H1 (cell line): ENCODE data around the gene GRIK2. TPM values are rescaled to one million over a fixed set of nuclear protein-coding genes. Genes with fewer than 3 reads are reported as not detected.

Source experiments
- CTCF ChIA-PET: fragments of 300-600 bp; sonication (Branson Sonifier 250); formaldehyde crosslinking; loops from one replicate; lab custom pipeline; 2021; ENCODE audit not compliant: partially characterized antibody; lab: Charles Lee
- POLR2A ChIA-PET: fragments of 300-600 bp; sonication (Branson Sonifier 250); formaldehyde crosslinking; loops from one replicate; lab custom pipeline; 2021; ENCODE audit warnings: inconsistent platforms; ENCODE audit not compliant: partially characterized antibody; lab: Charles Lee
- DNase-seq, 2 experiments: peaks; one replicate each; pipeline versions ENCODE4 v3.0.0 to v3.0.0-alpha.2; 2010 to 2022; ENCODE audit warnings: low spot score in 2 of 2, low read depth in 1 of 2, mixed read lengths in 1 of 2
- FAIRE-seq: peaks from 2 replicates; lab custom pipeline; 2011; peaks lifted over from hg19 to GRCh38; lab: Jason Lieb, UNC
- H2AFZ ChIP-seq: 2 replicates; pipeline ENCODE4 v1.8.1; 2012; ENCODE audit warnings: low read length, inconsistent platforms
- H2AK5ac ChIP-seq: 2 replicates; pipeline ENCODE4 v1.6.1; 2013; ENCODE audit warnings: low read depth, low read length
- H2BK120ac ChIP-seq: replicated peaks from 2 replicates; pipeline ENCODE3; 2013; ENCODE audit warnings: low read depth, low read length, inconsistent platforms
- H2BK12ac ChIP-seq: 2 replicates; pipeline ENCODE4 v1.6.1; 2013; ENCODE audit warnings: low read depth, low read length
- H2BK15ac ChIP-seq: 2 replicates; pipeline ENCODE4 v1.6.1; 2013; ENCODE audit warnings: low read length
- H2BK20ac ChIP-seq: 2 replicates; pipeline ENCODE4 v1.6.1; 2013; ENCODE audit warnings: low read length
- H2BK5ac ChIP-seq: 2 replicates; pipeline ENCODE4 v1.6.1; 2013; ENCODE audit warnings: low read depth, low read length
- H3K14ac ChIP-seq: 2 replicates; pipeline ENCODE4 v1.6.1; 2013; ENCODE audit warnings: inconsistent platforms; ENCODE audit not compliant: insufficient read length
- H3K18ac ChIP-seq: 2 replicates; pipeline ENCODE4 v1.6.1; 2013; ENCODE audit warnings: low read length; ENCODE audit errors: extremely low read depth
- H3K23ac ChIP-seq: 2 replicates; pipeline ENCODE4 v1.6.1; 2013; ENCODE audit warnings: inconsistent platforms; ENCODE audit not compliant: insufficient read length
- H3K23me2 ChIP-seq: 2 replicates; pipeline ENCODE4 v1.6.1; 2013; ENCODE audit warnings: low read depth, low read length
- H3K27ac ChIP-seq: 2 replicates; pipeline ENCODE4 v1.6.1; 2011; ENCODE audit warnings: low read depth, low read length, inconsistent platforms
- H3K27me3 ChIP-seq, 4 experiments: replicated peaks in 1 of 4; 1 replicate in 1 of 4; 2 replicates in 3 of 4; pipeline versions ENCODE4 v1.6.1 to v1.8.1; 2011 to 2013; ENCODE audit warnings: low read length in 3 of 4, mild to moderate bottlenecking in 3 of 4, inconsistent platforms in 2 of 4, mixed read lengths in 2 of 4, moderate library complexity in 1 of 4; ENCODE audit not compliant: control insufficient read depth in 3 of 4, insufficient read depth in 3 of 4; ENCODE audit errors: extremely low read depth in 1 of 4
- H3K36me3 ChIP-seq, 4 experiments: 2 replicates each; pipeline versions ENCODE4 v1.6.1 to v1.8.1; 2011 to 2013; ENCODE audit warnings: mild to moderate bottlenecking in 4 of 4, low read length in 3 of 4, moderate library complexity in 2 of 4, control low read depth in 1 of 4, inconsistent platforms in 1 of 4; ENCODE audit not compliant: insufficient read depth in 4 of 4, control insufficient read depth in 2 of 4
- H3K4ac ChIP-seq: replicated peaks from 2 replicates; pipeline ENCODE3; 2013; ENCODE audit warnings: low read length, low read depth, mixed read lengths, inconsistent platforms; ENCODE audit not compliant: insufficient read length
- H3K4me1 ChIP-seq, 4 experiments: replicated peaks in 1 of 4; 1 replicate in 1 of 4; 2 replicates in 3 of 4; pipeline versions ENCODE4 v1.6.1 to v1.8.1; 2011 to 2013; ENCODE audit warnings: low read length in 3 of 4, inconsistent platforms in 2 of 4, mixed read lengths in 1 of 4; ENCODE audit not compliant: insufficient read depth in 4 of 4, control insufficient read depth in 3 of 4
- H3K4me2 ChIP-seq, 2 experiments: 2 replicates each; pipeline versions ENCODE4 v1.6.1 to v1.8.1; 2011 to 2013; ENCODE audit warnings: low read depth in 2 of 2, low read length in 2 of 2, control low read depth in 1 of 2, inconsistent platforms in 1 of 2, mild to moderate bottlenecking in 1 of 2; ENCODE audit not compliant: insufficient read depth in 1 of 2
- H3K4me3 ChIP-seq, 4 experiments: fragments of 200-600, 300-600 bp in 1 of 4; sonication (generic), shearing (Covaris generic), sonication (Bioruptor Twin) in 1 of 4; 2 replicates each; pipeline versions ENCODE4 v1.5.1 to v1.8.1; 2011 to 2016; ENCODE audit warnings: low read length in 4 of 4, low read depth in 3 of 4, control low read depth in 2 of 4, inconsistent platforms in 2 of 4, mild to moderate bottlenecking in 2 of 4, mixed read lengths in 1 of 4, moderate library complexity in 1 of 4; ENCODE audit not compliant: insufficient read depth in 2 of 4; ENCODE audit errors: extremely low read depth in 1 of 4
- H3K56ac ChIP-seq: replicated peaks from 2 replicates; pipeline ENCODE3; 2013; ENCODE audit warnings: low read depth, mild to moderate bottlenecking, mixed read lengths, low read length, inconsistent platforms; ENCODE audit not compliant: insufficient read length
- H3K79me1 ChIP-seq: 2 replicates; pipeline ENCODE4 v1.6.1; 2013; ENCODE audit warnings: low read depth, low read length, control low read depth
- H3K79me2 ChIP-seq, 2 experiments: 2 replicates each; pipeline versions ENCODE4 v1.6.1 to v1.8.1; 2012 to 2013; ENCODE audit warnings: low read length in 2 of 2, mild to moderate bottlenecking in 2 of 2, inconsistent platforms in 1 of 2; ENCODE audit not compliant: insufficient read depth in 2 of 2, control insufficient read depth in 1 of 2
- H3K9ac ChIP-seq, 4 experiments: replicated peaks in 1 of 4; 1 replicate in 1 of 4; 2 replicates in 3 of 4; pipeline versions ENCODE4 v1.6.1 to v1.8.1; 2011 to 2013; ENCODE audit warnings: low read depth in 3 of 4, low read length in 3 of 4, control low read depth in 2 of 4, mild to moderate bottlenecking in 2 of 4, moderate library complexity in 2 of 4, inconsistent platforms in 1 of 4; ENCODE audit errors: extremely low read depth in 1 of 4
- H3K9me3 ChIP-seq, 2 experiments: 2 replicates each; pipeline versions ENCODE4 v1.6.1 to v1.8.1; 2012 to 2013; ENCODE audit warnings: mild to moderate bottlenecking in 2 of 2, moderate library complexity in 2 of 2, control low read depth in 1 of 2, inconsistent platforms in 1 of 2, low read depth in 1 of 2, low read length in 1 of 2, mixed read lengths in 1 of 2; ENCODE audit not compliant: insufficient read depth in 2 of 2
- H4K20me1 ChIP-seq, 2 experiments: replicated peaks in 1 of 2; 2 replicates each; pipeline versions ENCODE3 to v1.8.1; 2011 to 2013; ENCODE audit warnings: inconsistent platforms in 2 of 2, low read length in 2 of 2, mild to moderate bottlenecking in 1 of 2; ENCODE audit not compliant: insufficient read depth in 2 of 2, control insufficient read depth in 1 of 2
- H4K5ac ChIP-seq: 2 replicates; pipeline ENCODE4 v1.6.1; 2013; ENCODE audit warnings: low read length, low read depth, mixed read lengths, inconsistent platforms; ENCODE audit not compliant: insufficient read length
- H4K8ac ChIP-seq: 2 replicates; pipeline ENCODE4 v1.8.0; 2013; ENCODE audit warnings: mild to moderate bottlenecking, moderate library complexity, low read length, inconsistent platforms; ENCODE audit not compliant: insufficient read depth; ENCODE audit errors: extremely low read depth
- H4K91ac ChIP-seq: replicated peaks from 2 replicates; pipeline ENCODE3; 2013; ENCODE audit warnings: low read length, mixed read lengths, inconsistent platforms; ENCODE audit not compliant: insufficient read length
- EGR1 ChIP-seq: IDR thresholded peaks from 2 replicates; pipeline ENCODE4 v1.6.1; 2011; ENCODE audit warnings: low read depth, low read length, borderline replicate concordance
- POLR2A ChIP-seq, 2 experiments: IDR thresholded peaks; 1 replicate in 1 of 2; 2 replicates in 1 of 2; pipeline ENCODE4 v1.6.1; 2011; ENCODE audit warnings: low read depth in 2 of 2, low read length in 2 of 2, mild to moderate bottlenecking in 2 of 2; ENCODE audit errors: control extremely low read depth in 1 of 2
- SAP30 ChIP-seq: fragments of 300-600 bp; sonication (generic); IDR thresholded peaks from 2 replicates; pipeline ENCODE4 v1.7.1; 2012; ENCODE audit warnings: low read length, moderate library complexity, mild to moderate bottlenecking, inconsistent platforms; ENCODE audit not compliant: insufficient read depth, insufficient replicate concordance
- polyA plus RNA-seq, 7 experiments: library from polyadenylated mRNA; depleted of rRNA in 3 of 7; stranded (reverse) in 5 of 7; unstranded in 2 of 7; fragments of >200 nt in 5 of 7; fragments of 200-250 nt in 2 of 7; gene quantifications; 1 replicate in 5 of 7; 2 replicates in 1 of 7; 4 replicates in 1 of 7; pipeline versions ENCODE4 v1.2.1 to v1.2.3, GENCODE V29; 2011 to 2013; ENCODE audit warnings: missing spikeins in 2 of 7, mixed read lengths in 2 of 7
- total RNA-seq: library from RNA; stranded (reverse); fragmentation: NEBNext Ultra II Directional; extraction: Animal tissue kit (Norgen Biotek cat#: 25700); gene quantifications from 2 replicates; pipeline ENCODE4 v1.2.1, GENCODE V29; 2021

The GRIK2 gene
- total and polyA plus RNA-seq, 2 of the 8 experiments (the other 6 are each of a cell fraction or from before 2014, with no cell fraction given): 1.8 to 2.2 TPM

DNA sequence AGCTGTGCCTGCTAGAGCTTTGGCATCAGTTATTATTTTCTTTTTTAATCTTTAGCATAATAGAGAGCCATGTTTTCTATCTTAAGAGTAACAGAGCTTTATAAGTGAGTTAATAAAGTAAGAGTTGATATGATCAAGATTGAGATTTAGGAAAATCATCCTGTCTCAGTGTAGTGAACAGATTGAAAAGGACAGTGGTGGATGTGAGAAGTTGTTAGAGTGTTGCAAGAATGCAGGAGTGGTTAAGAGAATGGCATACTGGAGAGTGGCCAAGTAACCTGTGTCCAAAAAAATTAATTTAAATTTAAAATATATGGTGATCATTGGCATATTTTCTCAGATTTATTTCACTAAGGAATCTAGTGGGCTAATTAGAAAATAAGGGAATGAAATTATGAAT lies 629.3 kb downstream of the GRIK2 start:
- POLR2A ChIA-PET: no interaction called here
- Histone ChIP-seq H3K18ac (no peak overlapping the region), H3K4ac (no peak overlapping the region), H3K23me2 (no peaks in the 10 kb centered on the region), H3K27me3 (no peaks in the 10 kb centered on the region), H3K4me1 (no peaks in the 10 kb centered on the region), H3K56ac (no peak overlapping the region), H3K27ac (no peak overlapping the region), H3K9me3 (no peaks in the 10 kb centered on the region), H4K8ac (no peak overlapping the region), H4K5ac (no peak overlapping the region), H2AK5ac (no peak overlapping the region), H2BK5ac (no peak overlapping the region), H3K9ac (no peak overlapping the region), H2BK15ac (no peak overlapping the region), H3K79me1 (no peaks in the 10 kb centered on the region), H3K79me2 (no peaks in the 10 kb centered on the region), H3K4me2 (no peak overlapping the region), H4K91ac (no peak overlapping the region), H2AFZ (no peak overlapping the region), H3K23ac (no peak overlapping the region), H2BK120ac (no peak overlapping the region), H4K20me1 (no peaks in the 10 kb centered on the region), H3K4me3 (no peak overlapping the region), H3K14ac (no peak overlapping the region), H2BK20ac (no peak overlapping the region), H2BK12ac (no peak overlapping the region), H3K36me3 (no peaks in the 10 kb centered on the region)
- DNase-seq: no peak
- CTCF ChIA-PET: no interaction called here
- no peak for FAIRE-seq
- TF ChIP-seq POLR2A (IDR thresholded peaks at IDR 0.05; ENCODE audit: control extremely low read depth in 1 of 2, low read depth in 2 of 2, low read length in 2 of 2) (no peak), EGR1 (no peak), SAP30 (no peak)
